ENCODE data around the gene RNF138. TPM values are rescaled to one million over a fixed set of nuclear protein-coding genes. Genes with fewer than 3 reads are reported as not detected.

The RNF138 gene
- total and polyA plus RNA-seq, 10 of the 15 experiments (the other 5 are each of a cell fraction or from before 2014, with no cell fraction given), result 24.2 to 75.2 (median 40.1) TPM

DNA sequence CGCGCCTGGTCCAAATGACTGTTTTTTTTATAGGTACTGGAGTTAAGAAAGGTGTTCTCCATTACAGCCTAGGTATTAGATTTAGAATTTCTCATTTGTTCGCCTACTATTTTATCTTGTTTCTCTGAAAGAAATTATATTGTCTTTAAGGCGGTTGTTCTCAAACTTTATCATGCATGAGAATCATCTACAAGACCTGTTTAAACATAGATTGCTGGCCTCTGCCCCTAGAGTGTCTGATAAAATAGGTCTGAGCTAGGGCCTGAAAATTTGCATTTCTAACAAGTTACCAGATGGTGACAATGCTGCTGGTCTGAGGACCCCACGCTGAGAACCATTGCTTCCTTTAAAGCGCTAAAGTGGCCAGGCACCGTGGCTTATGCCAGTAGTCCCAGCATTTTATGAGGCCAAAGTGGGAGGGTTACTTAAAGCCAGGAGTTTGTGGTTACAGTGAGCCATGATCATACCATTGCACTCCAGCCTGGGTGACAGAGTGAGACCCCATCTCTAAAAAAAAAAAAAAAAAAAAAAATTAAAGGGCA lies 34.0 kb upstream of the RNF138 start (continued):
- no peak for TF ChIP-seq RAD51 (IDR thresholded peaks at IDR 0.05)

DNA sequence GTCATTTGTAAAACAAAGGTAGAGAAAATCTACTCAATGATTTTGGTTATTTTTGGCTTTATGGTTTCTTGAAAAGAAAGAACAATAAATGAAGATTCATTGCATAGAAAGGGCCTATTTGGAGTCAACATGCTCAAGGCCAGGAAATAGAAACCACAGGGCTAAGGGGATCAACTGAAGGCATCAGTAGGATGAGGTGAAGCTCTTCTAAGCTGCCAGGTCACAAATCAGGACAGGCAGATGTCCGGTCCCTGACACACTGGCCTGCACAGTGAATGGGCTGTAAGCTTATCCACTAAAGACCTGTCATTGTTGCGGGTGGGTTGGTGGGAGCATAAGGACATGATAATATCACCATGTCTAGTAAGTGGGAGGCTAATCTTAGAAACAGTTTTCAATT lies 31.6 kb upstream of the RNF138 start:
- SMC1A ChIA-PET (ENCODE audit: uncharacterized antibody, unreplicated experiment), result no interaction called here

More for the DNA sequence above, 31.6 kb upstream of the RNF138 start:
- CTCF ChIA-PET, result interaction anchor here (1.2 kb wide), 1 partner anchor 10 kb away, joined by 3 read pairs; no protein-coding TSS in a partner anchor
- H3K9ac ChIP-seq (ENCODE audit: control insufficient read depth, insufficient read depth, low read length), result no peak overlapping the region
- FAIRE-seq, result no peak
- H3K27me3 ChIP-seq (replicated peaks in 1 of 2; ENCODE audit: control insufficient read depth in 2 of 2, insufficient read depth in 2 of 2, low read length in 1 of 2), result no peaks in the 10 kb centered on the region
- H3K79me2 ChIP-seq (ENCODE audit: control insufficient read depth, insufficient read depth, low read length), result no peaks in the 10 kb centered on the region
- intact Hi-C loops (cut with micrococcal nuclease; ENCODE audit: unreplicated experiment) (no loop called here), in situ Hi-C loops (cut with MboI) (no loop called here)
- WGBS (ENCODE audit: insufficient coverage, insufficient replicate concordance, low lambda C conversion rate, missing lambda C conversion rate), result 94% methylated on average over 2 of the region's 2 CpGs
- ATAC-seq, result no peak
- H3K4me3 ChIP-seq, result no peak overlapping the region
- no TSS peak for BruUV-seq (replicated peaks)
- H3K9me3 ChIP-seq (replicated peaks; ENCODE audit: control insufficient read depth, insufficient read depth, low read length), result no peaks in the 10 kb centered on the region
- RAD21 ChIA-PET (ENCODE audit: unreplicated experiment), result no interaction called here
- H4K20me1 ChIP-seq (ENCODE audit: control insufficient read depth, insufficient read depth), result no peaks in the 10 kb centered on the region
- no peak overlapping the region for H2AFZ ChIP-seq (ENCODE audit: control insufficient read depth, low read depth, low read length)
- TF ChIP-seq HDAC6 (IDR thresholded peaks at IDR 0.05; ENCODE audit: unreplicated experiment) (no peak), MEF2A (IDR thresholded peaks at IDR 0.05; ENCODE audit: insufficient read depth, low read depth, low read length) (no peak), JUND (IDR thresholded peaks at IDR 0.05; ENCODE audit: low read depth, low read length) (no peak), ZNF217 (IDR thresholded peaks at IDR 0.05) (no peak), ZBED1 (IDR thresholded peaks at IDR 0.05; ENCODE audit: borderline replicate concordance) (no peak), FOS (IDR thresholded peaks at IDR 0.05; ENCODE audit: borderline replicate concordance, extremely low read depth, insufficient read length) (no peak)
- TF ChIP-seq, protein P1, sequence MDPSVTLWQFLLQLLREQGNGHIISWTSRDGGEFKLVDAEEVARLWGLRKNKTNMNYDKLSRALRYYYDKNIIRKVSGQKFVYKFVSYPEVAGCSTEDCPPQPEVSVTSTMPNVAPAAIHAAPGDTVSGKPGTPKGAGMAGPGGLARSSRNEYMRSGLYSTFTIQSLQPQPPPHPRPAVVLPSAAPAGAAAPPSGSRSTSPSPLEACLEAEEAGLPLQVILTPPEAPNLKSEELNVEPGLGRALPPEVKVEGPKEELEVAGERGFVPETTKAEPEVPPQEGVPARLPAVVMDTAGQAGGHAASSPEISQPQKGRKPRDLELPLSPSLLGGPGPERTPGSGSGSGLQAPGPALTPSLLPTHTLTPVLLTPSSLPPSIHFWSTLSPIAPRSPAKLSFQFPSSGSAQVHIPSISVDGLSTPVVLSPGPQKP (IDR thresholded peaks at IDR 0.05; ENCODE audit: low read depth, low read length), result no peak
- TF ChIP-seq, protein P2, sequence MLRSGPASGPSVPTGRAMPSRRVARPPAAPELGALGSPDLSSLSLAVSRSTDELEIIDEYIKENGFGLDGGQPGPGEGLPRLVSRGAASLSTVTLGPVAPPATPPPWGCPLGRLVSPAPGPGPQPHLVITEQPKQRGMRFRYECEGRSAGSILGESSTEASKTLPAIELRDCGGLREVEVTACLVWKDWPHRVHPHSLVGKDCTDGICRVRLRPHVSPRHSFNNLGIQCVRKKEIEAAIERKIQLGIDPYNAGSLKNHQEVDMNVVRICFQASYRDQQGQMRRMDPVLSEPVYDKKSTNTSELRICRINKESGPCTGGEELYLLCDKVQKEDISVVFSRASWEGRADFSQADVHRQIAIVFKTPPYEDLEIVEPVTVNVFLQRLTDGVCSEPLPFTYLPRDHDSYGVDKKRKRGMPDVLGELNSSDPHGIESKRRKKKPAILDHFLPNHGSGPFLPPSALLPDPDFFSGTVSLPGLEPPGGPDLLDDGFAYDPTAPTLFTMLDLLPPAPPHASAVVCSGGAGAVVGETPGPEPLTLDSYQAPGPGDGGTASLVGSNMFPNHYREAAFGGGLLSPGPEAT (IDR thresholded peaks at IDR 0.05; ENCODE audit: low read depth), result no peak
- TF ChIP-seq, protein P3, sequence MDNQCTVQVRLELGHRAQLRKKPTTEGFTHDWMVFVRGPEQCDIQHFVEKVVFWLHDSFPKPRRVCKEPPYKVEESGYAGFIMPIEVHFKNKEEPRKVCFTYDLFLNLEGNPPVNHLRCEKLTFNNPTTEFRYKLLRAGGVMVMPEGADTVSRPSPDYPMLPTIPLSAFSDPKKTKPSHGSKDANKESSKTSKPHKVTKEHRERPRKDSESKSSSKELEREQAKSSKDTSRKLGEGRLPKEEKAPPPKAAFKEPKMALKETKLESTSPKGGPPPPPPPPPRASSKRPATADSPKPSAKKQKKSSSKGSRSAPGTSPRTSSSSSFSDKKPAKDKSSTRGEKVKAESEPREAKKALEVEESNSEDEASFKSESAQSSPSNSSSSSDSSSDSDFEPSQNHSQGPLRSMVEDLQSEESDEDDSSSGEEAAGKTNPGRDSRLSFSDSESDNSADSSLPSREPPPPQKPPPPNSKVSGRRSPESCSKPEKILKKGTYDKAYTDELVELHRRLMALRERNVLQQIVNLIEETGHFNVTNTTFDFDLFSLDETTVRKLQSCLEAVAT (IDR thresholded peaks at IDR 0.05), result no peak
- H3K36me3 ChIP-seq (ENCODE audit: control insufficient read depth in 2 of 2, insufficient read depth in 2 of 2, low read length in 1 of 2), result no peaks in the 10 kb centered on the region
- H3K27ac ChIP-seq (ENCODE audit: control insufficient read depth, insufficient read depth), result no peak overlapping the region
- DNase-seq (ENCODE audit: low read depth, low spot score), result no peak
- no peak overlapping the region for H3K4me2 ChIP-seq (ENCODE audit: control insufficient read depth, insufficient read depth)
- H3K4me1 ChIP-seq (ENCODE audit: control insufficient read depth, insufficient read depth, low read length), result no peaks in the 10 kb centered on the region
- POLR2A ChIA-PET, result no interaction called here
